HL-60 (cell line): ENCODE results near the gene PIK3R5.

Experiments used
- GABPA ChIP-seq: IDR thresholded peaks from 2 replicates; pipeline ENCODE4 v1.6.1; 2012; ENCODE audit warnings: low read depth
- POLR2AphosphoS5 ChIP-seq: IDR thresholded peaks from 2 replicates; pipeline ENCODE4 v1.6.1; 2012; ENCODE audit warnings: low read depth
- TF ChIP-seq, protein P1 (sequence below): IDR thresholded peaks from one replicate; pipeline ENCODE4 v1.5.1; 2011; ENCODE audit warnings: low read length, control low read depth, inconsistent platforms; ENCODE audit not compliant: insufficient read depth
- TF ChIP-seq, protein P2 (sequence below): IDR thresholded peaks from 2 replicates; pipeline ENCODE4 v1.6.1; 2012; ENCODE audit warnings: low read depth; ENCODE audit not compliant: insufficient replicate concordance

DNA sequence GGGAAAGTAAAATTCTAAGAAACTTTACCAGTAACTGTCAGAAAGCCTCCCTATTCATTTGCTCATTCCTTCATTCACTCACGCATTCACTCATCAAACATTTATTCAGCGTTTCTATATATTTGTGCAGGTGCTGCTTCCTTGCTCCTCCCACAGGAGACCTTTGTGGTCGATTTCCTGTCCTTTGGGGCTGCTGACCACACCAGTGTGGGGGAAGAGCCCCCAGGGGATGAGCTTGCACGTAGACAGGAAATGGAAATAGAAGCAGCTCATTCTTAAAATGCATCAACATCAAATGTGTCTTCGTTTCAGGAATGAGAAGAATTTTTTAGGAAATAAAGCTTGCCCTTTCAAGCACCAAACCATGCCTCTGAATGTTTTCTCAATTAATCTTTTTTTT is 107.6 kb downstream of the PIK3R5 start:
- TF ChIP-seq, protein P1, sequence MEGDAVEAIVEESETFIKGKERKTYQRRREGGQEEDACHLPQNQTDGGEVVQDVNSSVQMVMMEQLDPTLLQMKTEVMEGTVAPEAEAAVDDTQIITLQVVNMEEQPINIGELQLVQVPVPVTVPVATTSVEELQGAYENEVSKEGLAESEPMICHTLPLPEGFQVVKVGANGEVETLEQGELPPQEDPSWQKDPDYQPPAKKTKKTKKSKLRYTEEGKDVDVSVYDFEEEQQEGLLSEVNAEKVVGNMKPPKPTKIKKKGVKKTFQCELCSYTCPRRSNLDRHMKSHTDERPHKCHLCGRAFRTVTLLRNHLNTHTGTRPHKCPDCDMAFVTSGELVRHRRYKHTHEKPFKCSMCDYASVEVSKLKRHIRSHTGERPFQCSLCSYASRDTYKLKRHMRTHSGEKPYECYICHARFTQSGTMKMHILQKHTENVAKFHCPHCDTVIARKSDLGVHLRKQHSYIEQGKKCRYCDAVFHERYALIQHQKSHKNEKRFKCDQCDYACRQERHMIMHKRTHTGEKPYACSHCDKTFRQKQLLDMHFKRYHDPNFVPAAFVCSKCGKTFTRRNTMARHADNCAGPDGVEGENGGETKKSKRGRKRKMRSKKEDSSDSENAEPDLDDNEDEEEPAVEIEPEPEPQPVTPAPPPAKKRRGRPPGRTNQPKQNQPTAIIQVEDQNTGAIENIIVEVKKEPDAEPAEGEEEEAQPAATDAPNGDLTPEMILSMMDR, result no peak
- no peak for TF ChIP-seq GABPA
- no peak for TF ChIP-seq POLR2AphosphoS5
- TF ChIP-seq, protein P2, sequence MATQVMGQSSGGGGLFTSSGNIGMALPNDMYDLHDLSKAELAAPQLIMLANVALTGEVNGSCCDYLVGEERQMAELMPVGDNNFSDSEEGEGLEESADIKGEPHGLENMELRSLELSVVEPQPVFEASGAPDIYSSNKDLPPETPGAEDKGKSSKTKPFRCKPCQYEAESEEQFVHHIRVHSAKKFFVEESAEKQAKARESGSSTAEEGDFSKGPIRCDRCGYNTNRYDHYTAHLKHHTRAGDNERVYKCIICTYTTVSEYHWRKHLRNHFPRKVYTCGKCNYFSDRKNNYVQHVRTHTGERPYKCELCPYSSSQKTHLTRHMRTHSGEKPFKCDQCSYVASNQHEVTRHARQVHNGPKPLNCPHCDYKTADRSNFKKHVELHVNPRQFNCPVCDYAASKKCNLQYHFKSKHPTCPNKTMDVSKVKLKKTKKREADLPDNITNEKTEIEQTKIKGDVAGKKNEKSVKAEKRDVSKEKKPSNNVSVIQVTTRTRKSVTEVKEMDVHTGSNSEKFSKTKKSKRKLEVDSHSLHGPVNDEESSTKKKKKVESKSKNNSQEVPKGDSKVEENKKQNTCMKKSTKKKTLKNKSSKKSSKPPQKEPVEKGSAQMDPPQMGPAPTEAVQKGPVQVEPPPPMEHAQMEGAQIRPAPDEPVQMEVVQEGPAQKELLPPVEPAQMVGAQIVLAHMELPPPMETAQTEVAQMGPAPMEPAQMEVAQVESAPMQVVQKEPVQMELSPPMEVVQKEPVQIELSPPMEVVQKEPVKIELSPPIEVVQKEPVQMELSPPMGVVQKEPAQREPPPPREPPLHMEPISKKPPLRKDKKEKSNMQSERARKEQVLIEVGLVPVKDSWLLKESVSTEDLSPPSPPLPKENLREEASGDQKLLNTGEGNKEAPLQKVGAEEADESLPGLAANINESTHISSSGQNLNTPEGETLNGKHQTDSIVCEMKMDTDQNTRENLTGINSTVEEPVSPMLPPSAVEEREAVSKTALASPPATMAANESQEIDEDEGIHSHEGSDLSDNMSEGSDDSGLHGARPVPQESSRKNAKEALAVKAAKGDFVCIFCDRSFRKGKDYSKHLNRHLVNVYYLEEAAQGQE, result no peak
